Measurements from ENCODE around the gene ALS2.
"Not testable (repeated sequence)": the region's sequence is repeated elsewhere in the genome, so short reads cannot be mapped to it uniquely, and the experiment has no call there.

ALS2 gene

GRCh38 chr2:201780674-201781493 lies at the start of gene ALS2:
TSS of gene ALS2 (minus strand) at chr2:201780933. CDS start at chr2:201768885, 12,048 bp downstream.
- DNase-seq: peak; percentile 91 to 92

- DNase-seq: no peak
Observed at GRCh38 chr2:201828220-201828619, 47.5 kb upstream of the ALS2 start.

- no peak for DNase-seq
Observed at GRCh38 chr2:201827621-201828020, 46.9 kb upstream of the ALS2 start.

GRCh38 chr2:201824212-201824611 lies 43.5 kb upstream of the ALS2 start:
- no peak for DNase-seq

- DNase-seq: no peak
Observed at GRCh38 chr2:201821080-201821479, 40.3 kb upstream of the ALS2 start.

GRCh38 chr2:201820383-201821007 lies 39.8 kb upstream of the ALS2 start:
- no peak for DNase-seq

- DNase-seq: no peak
Observed at GRCh38 chr2:201816657-201817575, 36.2 kb upstream of the ALS2 start.

GRCh38 chr2:201813996-201814760 lies 33.4 kb upstream of the ALS2 start:
- DNase-seq: no peak

- not testable (repeated sequence) for DNase-seq
Observed at GRCh38 chr2:201810604-201811003, 29.9 kb upstream of the ALS2 start.

- DNase-seq: no peak
Observed at GRCh38 chr2:201809633-201810032, 28.9 kb upstream of the ALS2 start.

- no peak for DNase-seq
Observed at GRCh38 chr2:201808027-201808426, 27.3 kb upstream of the ALS2 start.

GRCh38 chr2:201807452-201807999 lies 26.8 kb upstream of the ALS2 start:
- DNase-seq: no peak

- DNase-seq: no peak
Observed at GRCh38 chr2:201806442-201807170, 25.9 kb upstream of the ALS2 start, which contains the start of gene CDK15. TSS of gene CDK15 (plus strand) at chr2:201806537. CDS start at chr2:201806665, 128 bp downstream.

- not testable (repeated sequence) for DNase-seq
Observed at GRCh38 chr2:201798914-201799285, 18.2 kb upstream of the ALS2 start.

GRCh38 chr2:201798252-201798913 lies 17.6 kb upstream of the ALS2 start:
- DNase-seq: no peak

GRCh38 chr2:201797175-201797840 lies 16.6 kb upstream of the ALS2 start:
- DNase-seq: no peak

- no peak for DNase-seq
Observed at GRCh38 chr2:201796478-201796865, 15.7 kb upstream of the ALS2 start.

GRCh38 chr2:201795607-201796477 lies 15.1 kb upstream of the ALS2 start:
- no peak for DNase-seq

GRCh38 chr2:201794294-201794693 lies 13.6 kb upstream of the ALS2 start:
- DNase-seq: no peak

Measured in CD4-positive, alpha-beta T cell treated with Interleukin-1 beta for 1 hour (primary cell).